ENCODE results near the gene PARP12.

Gene PARP12

GRCh38 chr7:140008755-140009610, 53.8 kb downstream of the PARP12 start:
- DNase-seq, result no peak

DNA sequence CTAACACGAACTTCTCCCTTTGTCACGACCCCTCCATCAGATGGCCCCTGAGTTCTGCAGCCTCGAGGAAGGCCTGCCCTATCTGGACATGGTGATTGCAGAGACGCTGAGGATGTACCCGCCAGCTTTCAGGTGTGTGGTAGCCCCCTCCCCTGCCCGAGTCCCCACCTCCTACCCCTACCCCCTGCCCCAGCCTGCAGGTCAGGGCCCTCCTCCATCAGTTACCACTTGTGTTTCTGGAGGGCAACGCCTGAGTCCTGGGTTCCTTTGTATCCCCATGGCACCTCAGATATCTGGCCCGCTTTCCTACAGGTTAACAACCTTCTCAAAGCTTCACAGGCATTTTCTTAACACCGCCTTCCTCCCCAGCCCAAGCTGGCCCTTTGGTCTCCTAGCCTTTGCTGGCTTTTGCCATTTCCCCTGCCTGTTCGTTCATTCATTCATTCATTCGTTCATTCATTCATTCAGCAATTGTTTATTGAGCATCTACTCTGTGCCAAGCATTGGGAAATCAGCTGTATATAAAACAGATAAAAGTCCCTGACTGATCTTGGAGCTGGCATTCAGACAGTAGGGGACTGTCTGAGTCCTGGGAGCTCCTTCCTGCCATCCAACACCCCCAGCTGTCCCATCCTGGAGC, 55.6 kb downstream of the PARP12 start:
- no peak for DNase-seq

GRCh38 chr7:140006600-140006999, 56.2 kb downstream of the PARP12 start:
- DNase-seq, result no peak

GRCh38 chr7:140005754-140006503, 56.8 kb downstream of the PARP12 start:
- no peak for DNase-seq

DNA sequence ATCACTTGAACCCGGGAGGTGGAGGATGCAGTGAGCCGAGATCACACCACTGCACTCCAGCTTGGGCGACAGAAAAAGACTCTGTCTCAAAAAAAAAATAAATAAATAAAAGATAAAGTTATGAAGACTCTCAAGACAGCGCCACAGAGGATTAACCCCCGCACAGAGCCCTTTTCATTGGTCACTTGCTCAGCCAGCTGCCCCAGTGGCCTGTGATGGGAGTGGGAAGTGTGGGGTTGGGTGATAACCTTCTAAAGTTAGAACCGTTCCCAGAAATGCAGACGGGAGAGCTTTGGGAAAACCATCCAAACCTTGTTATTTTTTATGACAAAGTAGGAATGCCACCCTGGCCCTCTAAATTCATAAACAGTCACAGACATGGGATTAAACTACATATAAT, 57.4 kb downstream of the PARP12 start:
- DNase-seq, result no peak

DNA sequence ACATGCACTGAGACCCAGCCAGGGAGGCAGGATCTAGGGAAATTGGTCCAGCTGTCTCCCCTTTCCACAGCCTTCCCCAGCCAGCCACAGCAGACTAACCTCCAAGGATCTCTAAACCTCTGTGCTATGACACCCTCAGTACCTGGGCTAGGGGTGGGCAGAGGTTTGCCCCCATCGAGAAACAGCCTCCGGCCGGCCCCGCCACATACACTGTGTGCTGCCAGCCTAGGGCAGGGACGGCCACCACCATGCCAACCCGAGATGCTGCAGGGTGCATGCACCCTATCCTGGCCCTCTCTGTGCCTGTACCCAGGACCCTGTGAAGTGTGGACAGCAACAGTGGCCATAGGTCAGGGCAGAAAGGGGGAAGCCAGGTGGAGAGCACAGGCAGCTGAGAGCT, 58.1 kb downstream of the PARP12 start:
- DNase-seq, result no peak

DNA sequence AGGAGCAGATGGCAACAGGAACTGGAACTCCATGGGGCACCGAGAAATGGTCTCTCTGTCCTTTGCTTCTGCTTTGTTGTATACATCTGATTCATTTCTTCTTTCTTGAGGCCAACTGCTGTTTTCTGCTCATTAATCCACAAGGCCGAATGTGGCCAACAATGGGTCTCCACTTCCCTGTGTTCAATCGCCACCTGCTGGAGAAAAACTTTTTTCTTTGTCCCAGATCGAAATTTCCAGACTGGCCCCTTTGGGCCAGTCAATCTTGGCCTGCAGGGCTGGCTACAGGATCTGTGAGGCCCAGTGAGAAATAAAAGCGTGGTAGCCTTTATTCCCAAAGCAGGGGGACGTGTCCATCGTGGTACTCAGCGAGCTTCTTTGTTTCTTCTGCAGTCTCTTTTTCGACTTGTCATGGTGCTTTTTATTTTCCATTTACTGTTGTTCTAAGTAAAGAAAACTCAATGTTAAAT, 58.8 kb downstream of the PARP12 start:
- peak; percentile 24 for DNase-seq

- DNase-seq, result no peak
These were observed 62.0 kb downstream of the PARP12 start for GRCh38 chr7:140000666-140001268.

DNA sequence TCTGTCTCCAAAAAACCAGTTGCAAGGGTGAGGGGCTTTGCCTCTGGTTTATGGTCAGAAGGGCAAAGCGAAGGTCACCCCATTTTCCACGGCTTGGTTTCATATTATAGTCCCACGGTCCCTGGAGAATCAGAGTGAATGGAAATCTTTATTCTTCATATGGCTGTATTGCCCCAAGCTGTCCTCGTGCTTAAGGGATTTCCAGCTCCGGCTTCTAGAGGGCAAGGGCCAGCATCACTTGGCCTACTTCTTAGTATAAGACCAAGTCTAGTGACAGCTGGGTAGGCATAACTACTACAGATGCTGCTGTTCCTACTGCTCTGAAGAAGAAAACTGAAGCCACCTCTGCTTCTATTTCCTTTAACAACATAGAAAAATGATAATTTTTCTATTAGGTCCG, 63.2 kb downstream of the PARP12 start:
- no peak for DNase-seq

- DNase-seq, result no peak
These were observed 64.2 kb downstream of the PARP12 start for GRCh38 chr7:139998572-139998971.

- DNase-seq, result peak; percentile 31
These were observed 67.5 kb downstream of the PARP12 start for GRCh38 chr7:139995017-139995915.

DNA sequence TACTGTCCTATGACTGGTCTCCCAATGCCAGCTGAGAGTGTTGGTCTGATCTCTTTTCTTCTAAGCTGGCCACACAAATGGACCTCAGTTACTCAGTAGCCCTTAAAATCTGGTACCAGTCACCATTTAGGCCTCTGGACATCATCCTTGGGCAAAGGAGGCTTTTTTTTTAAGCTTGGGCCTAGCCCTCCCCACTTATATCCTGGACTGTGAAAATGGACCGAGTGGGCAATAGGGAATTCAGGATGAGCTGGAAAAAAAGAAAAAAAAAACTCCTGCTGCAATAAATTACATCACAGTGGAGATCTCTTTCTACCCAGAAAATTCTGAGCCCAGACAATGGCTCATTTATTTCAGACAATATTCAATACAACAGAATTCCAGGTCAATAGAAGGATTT, 68.4 kb downstream of the PARP12 start:
- DNase-seq, result no peak

GRCh38 chr7:139993592-139993991, 69.2 kb downstream of the PARP12 start:
- no peak for DNase-seq

- no peak for DNase-seq
These were observed 69.6 kb downstream of the PARP12 start for GRCh38 chr7:139993169-139993568.

GRCh38 chr7:139992353-139993044, 70.3 kb downstream of the PARP12 start:
- no peak for DNase-seq

GRCh38 chr7:139991911-139992310, 70.8 kb downstream of the PARP12 start:
- no peak for DNase-seq

GRCh38 chr7:139991269-139991666, 71.5 kb downstream of the PARP12 start:
- no peak for DNase-seq

GRCh38 chr7:139990571-139991268, 72.0 kb downstream of the PARP12 start:
- DNase-seq, result no peak

GRCh38 chr7:139990142-139990535, 72.6 kb downstream of the PARP12 start:
- DNase-seq, result no peak

DNA sequence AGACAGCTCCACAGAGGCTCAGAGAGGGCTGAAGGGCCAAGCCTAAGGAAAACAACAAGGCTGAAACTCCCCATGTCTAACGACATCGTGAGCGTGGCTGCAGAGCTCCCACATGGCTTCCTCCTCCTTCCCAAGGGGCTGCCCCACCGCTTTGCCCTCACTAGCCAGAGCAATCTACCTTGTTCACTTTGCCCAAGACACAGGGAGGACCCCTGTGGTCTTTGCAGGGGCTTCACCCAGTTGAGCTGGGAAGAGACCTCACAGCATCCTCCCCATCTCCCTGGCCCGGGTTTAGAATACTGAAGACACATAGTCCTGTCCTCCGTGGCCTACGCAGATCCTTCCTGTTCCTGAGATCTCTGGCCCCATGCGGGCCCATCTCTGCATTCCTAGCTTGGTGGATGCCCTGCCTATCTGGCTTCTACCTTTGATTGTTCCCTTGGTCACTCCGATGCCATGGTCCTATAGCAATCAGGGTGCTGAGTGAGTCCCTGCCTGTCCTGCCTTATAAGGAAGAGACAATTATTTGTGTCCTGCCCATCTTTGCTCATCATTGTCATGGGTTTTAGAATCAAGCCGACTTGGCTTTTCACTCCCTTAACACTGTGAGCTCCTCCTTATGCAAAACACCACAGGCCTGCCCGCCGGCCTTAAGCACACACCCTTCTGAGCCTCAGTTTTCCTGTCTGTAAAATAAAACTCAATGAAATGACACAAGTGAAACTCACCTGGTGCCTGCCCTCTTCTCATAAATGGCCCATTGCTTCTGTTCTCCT, 73.2 kb downstream of the PARP12 start:
- DNase-seq, result no peak
